ENCODE data around the gene ASNS. TPM values are rescaled to one million over a fixed set of nuclear protein-coding genes. Genes with fewer than 3 reads are reported as not detected.

ASNS gene
- total and polyA plus RNA-seq, 2 of the 8 experiments (the other 6 are each of a cell fraction or from before 2014, with no cell fraction given), result 32.2 to 150 TPM

GRCh38 chr7:97835296-97836138 lies 36.7 kb downstream of the ASNS start:
- Histone ChIP-seq H3K4ac (replicated peaks; ENCODE audit: insufficient read length, low read depth, low read length) (no peak overlapping the region), H3K9ac (replicated peaks in 1 of 4; ENCODE audit: extremely low read depth in 1 of 4, low read depth in 3 of 4, low read length in 3 of 4) (no peak overlapping the region), H3K56ac (replicated peaks; ENCODE audit: insufficient read length, low read depth, low read length) (no peak overlapping the region), H3K79me2 (ENCODE audit: control insufficient read depth in 1 of 2, insufficient read depth in 2 of 2, low read length in 2 of 2) (no peaks in the 10 kb centered on the region), H2BK15ac (ENCODE audit: low read length) (no peak overlapping the region), H3K23me2 (ENCODE audit: low read depth, low read length) (no peaks in the 10 kb centered on the region), H3K4me2 (ENCODE audit: insufficient read depth in 1 of 2, low read depth in 2 of 2, low read length in 2 of 2) (no peak overlapping the region), H3K23ac (ENCODE audit: insufficient read length) (no peak overlapping the region), H4K20me1 (replicated peaks in 1 of 2; ENCODE audit: control insufficient read depth in 1 of 2, insufficient read depth in 2 of 2, low read length in 2 of 2) (no peaks in the 10 kb centered on the region), H4K8ac (ENCODE audit: extremely low read depth, insufficient read depth, low read length) (no peak overlapping the region), H2BK5ac (ENCODE audit: low read depth, low read length) (no peak overlapping the region), H2AK5ac (ENCODE audit: low read depth, low read length) (no peak overlapping the region), H2BK12ac (ENCODE audit: low read depth, low read length) (no peak overlapping the region), H2BK120ac (replicated peaks; ENCODE audit: low read depth, low read length) (no peak overlapping the region), H4K5ac (ENCODE audit: insufficient read length, low read depth, low read length) (no peak overlapping the region), H2AFZ (ENCODE audit: low read length) (peak overlapping the region; percentile 34; the same call in 1 of the 2 replicates), H2BK20ac (ENCODE audit: low read length) (no peak overlapping the region), H3K14ac (ENCODE audit: insufficient read length) (no peak overlapping the region), H3K79me1 (ENCODE audit: low read depth, low read length) (no peaks in the 10 kb centered on the region), H3K9me3 (ENCODE audit: insufficient read depth in 2 of 2, low read depth in 1 of 2, low read length in 1 of 2) (no peaks in the 10 kb centered on the region), H3K18ac (ENCODE audit: extremely low read depth, low read length) (no peak overlapping the region), H3K27me3 (replicated peaks in 1 of 4; ENCODE audit: control insufficient read depth in 3 of 4, extremely low read depth in 1 of 4, insufficient read depth in 3 of 4, low read length in 3 of 4) (no peaks in the 10 kb centered on the region), H3K36me3 (ENCODE audit: control insufficient read depth in 2 of 4, insufficient read depth in 4 of 4, low read length in 3 of 4) (no peaks in the 10 kb centered on the region), H4K91ac (replicated peaks; ENCODE audit: insufficient read length, low read length) (no peak overlapping the region), H3K27ac (ENCODE audit: low read depth, low read length) (no peak overlapping the region), H3K4me3 (ENCODE audit: extremely low read depth in 1 of 4, insufficient read depth in 2 of 4, low read depth in 3 of 4, low read length in 4 of 4) (no peak overlapping the region), H3K4me1 (replicated peaks in 1 of 4; ENCODE audit: control insufficient read depth in 3 of 4, insufficient read depth in 4 of 4, low read length in 3 of 4) (no peaks in the 10 kb centered on the region)
- TF ChIP-seq TBP (IDR thresholded peaks at IDR 0.05; ENCODE audit: low read depth, low read length) (no peak), KDM5A (IDR thresholded peaks at IDR 0.05; ENCODE audit: low read length) (no peak), TAF7 (optimal IDR thresholded peaks at IDR 0.05; ENCODE audit: borderline replicate concordance, low read depth, low read length) (no peak), RAD21 (IDR thresholded peaks at IDR 0.05 in 1 of 2, conservative IDR thresholded peaks at IDR 0.05 in 1 of 2; ENCODE audit: low read depth in 2 of 2, low read length in 2 of 2) (peak; percentile 82 to 84), CEBPB (IDR thresholded peaks at IDR 0.05; ENCODE audit: low read depth, low read length) (no peak)
- TF ChIP-seq, protein P1, sequence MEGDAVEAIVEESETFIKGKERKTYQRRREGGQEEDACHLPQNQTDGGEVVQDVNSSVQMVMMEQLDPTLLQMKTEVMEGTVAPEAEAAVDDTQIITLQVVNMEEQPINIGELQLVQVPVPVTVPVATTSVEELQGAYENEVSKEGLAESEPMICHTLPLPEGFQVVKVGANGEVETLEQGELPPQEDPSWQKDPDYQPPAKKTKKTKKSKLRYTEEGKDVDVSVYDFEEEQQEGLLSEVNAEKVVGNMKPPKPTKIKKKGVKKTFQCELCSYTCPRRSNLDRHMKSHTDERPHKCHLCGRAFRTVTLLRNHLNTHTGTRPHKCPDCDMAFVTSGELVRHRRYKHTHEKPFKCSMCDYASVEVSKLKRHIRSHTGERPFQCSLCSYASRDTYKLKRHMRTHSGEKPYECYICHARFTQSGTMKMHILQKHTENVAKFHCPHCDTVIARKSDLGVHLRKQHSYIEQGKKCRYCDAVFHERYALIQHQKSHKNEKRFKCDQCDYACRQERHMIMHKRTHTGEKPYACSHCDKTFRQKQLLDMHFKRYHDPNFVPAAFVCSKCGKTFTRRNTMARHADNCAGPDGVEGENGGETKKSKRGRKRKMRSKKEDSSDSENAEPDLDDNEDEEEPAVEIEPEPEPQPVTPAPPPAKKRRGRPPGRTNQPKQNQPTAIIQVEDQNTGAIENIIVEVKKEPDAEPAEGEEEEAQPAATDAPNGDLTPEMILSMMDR (IDR thresholded peaks at IDR 0.05; ENCODE audit: control extremely low read depth in 1 of 3, insufficient read depth in 1 of 3, low read depth in 1 of 3, low read length in 3 of 3), result peak in 2 of 3 experiments; percentile 58 to 59; a peak in 3 of 4 replicates
- peak in 1 of 2 experiments; percentile 83 for DNase-seq (ENCODE audit: low read depth in 1 of 2, low spot score in 2 of 2)
- 41% methylated on average over 12 of the region's 12 CpGs; no CpG with 5 or more reads in 1 of the 2 experiments for WGBS, 2 experiments (ENCODE audit: extremely low coverage in 1 of 2, insufficient coverage in 1 of 2, insufficient read length in 1 of 2, insufficient replicate concordance in 2 of 2, low coverage in 1 of 2, low lambda C conversion rate in 2 of 2, missing lambda C conversion rate in 1 of 2)
- CTCF ChIA-PET (ENCODE audit: partially characterized antibody), result interaction anchor here (0.6 to 3.4 kb wide), 35 partner anchors 10 to 760 kb away, joined by 3 to 33 read pairs (median 3); no protein-coding TSS in a partner anchor
- FAIRE-seq, result peak; percentile 87
- POLR2A ChIA-PET (ENCODE audit: partially characterized antibody), result no interaction called here
